Measurements from ENCODE around the gene CTBP1.

DNA sequence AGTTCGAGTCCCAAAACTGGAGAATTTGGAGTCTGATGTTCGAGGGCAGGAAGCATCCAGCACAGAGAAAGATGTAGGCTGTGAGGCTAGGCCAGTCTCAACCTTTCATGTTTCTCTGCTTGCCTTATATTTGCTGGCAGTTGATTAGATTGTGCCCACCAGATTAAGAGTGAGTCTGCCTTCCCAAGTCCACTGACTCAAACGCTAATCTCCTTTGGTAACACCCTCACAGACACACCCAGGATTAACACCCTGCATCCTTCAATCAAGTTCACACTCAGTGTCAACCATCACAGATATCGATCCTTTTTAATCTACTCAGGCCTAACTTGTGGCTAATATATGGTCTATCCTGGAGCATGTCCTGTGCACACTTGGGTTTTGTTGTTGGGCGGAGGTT, 22.8 kb upstream of the CTBP1 start:
- TF ChIP-seq SIN3A (conservative IDR thresholded peaks at IDR 0.05 in 1 of 2, IDR thresholded peaks at IDR 0.05 in 1 of 2; ENCODE audit: low read depth in 1 of 2, low read length in 2 of 2) = no peak
- no peak for TF ChIP-seq POLR2A (IDR thresholded peaks at IDR 0.05; ENCODE audit: control extremely low read depth in 1 of 2, low read depth in 2 of 2, low read length in 2 of 2)
